Stimulated activated naive CD8-positive, alpha-beta T cell treated with anti-CD3 and anti-CD28 coated beads, Interleukin-15, Interleukin-2, amounts not matched to agents 100 U/mL and 50 U/mL, for 24 hours (primary cell): Measurements from ENCODE around the gene AATF.

Experiments used
- ATAC-seq: fragments of 150-1000 bp; cut with Tn5 transposase; one replicate; pipeline ENCODE4 v1.10.0; 2021
- DNase-seq: peaks from one replicate; pipeline ENCODE4 v3.0.0; 2021

Gene AATF

GRCh38 chr17:36983618-36984017 is 34.9 kb downstream of the AATF start:
- DNase-seq (no peak), ATAC-seq (no peak)

- ATAC-seq (no peak), DNase-seq (no peak)
These were observed 40.4 kb downstream of the AATF start for GRCh38 chr17:36989173-36989572.

- DNase-seq = no peak
- ATAC-seq = no peak
These were observed 43.9 kb downstream of the AATF start for GRCh38 chr17:36992701-36993100.

- DNase-seq = no peak
- ATAC-seq = no peak
These were observed 44.5 kb downstream of the AATF start for GRCh38 chr17:36993227-36993626.

GRCh38 chr17:36994438-36994837 is 45.7 kb downstream of the AATF start:
- no peak for DNase-seq
- no peak for ATAC-seq

GRCh38 chr17:36999471-36999870 is 50.7 kb downstream of the AATF start:
- DNase-seq (no peak), ATAC-seq (no peak)

GRCh38 chr17:37016780-37017179 is 68.0 kb downstream of the AATF start:
- ATAC-seq (no peak), DNase-seq (no peak)

- ATAC-seq = no peak
- DNase-seq = no peak
These were observed 68.7 kb downstream of the AATF start for GRCh38 chr17:37017404-37017803.

GRCh38 chr17:37019117-37019740 is 70.5 kb downstream of the AATF start:
- no peak for DNase-seq
- ATAC-seq = no peak

GRCh38 chr17:37019741-37020129 is 71.0 kb downstream of the AATF start:
- DNase-seq = no peak
- no peak for ATAC-seq

- no peak for DNase-seq
These were observed 75.5 kb downstream of the AATF start for GRCh38 chr17:37024181-37024637.

GRCh38 chr17:37025238-37025637 is 76.5 kb downstream of the AATF start:
- ATAC-seq (no peak), DNase-seq (no peak)

More at GRCh38 chr17:37024181-37024637, 75.5 kb downstream of the AATF start:
- ATAC-seq = no peak

GRCh38 chr17:37025847-37026530 is 77.2 kb downstream of the AATF start:
- DNase-seq (no peak), ATAC-seq (peak; percentile 75)

GRCh38 chr17:37026531-37026869 is 77.7 kb downstream of the AATF start:
- no peak for ATAC-seq
- no peak for DNase-seq

GRCh38 chr17:37028040-37028439 is 79.3 kb downstream of the AATF start:
- no peak for ATAC-seq
- DNase-seq = no peak

- no peak for ATAC-seq
- DNase-seq = no peak
These were observed 82.8 kb downstream of the AATF start for GRCh38 chr17:37031493-37032083.

GRCh38 chr17:37037590-37038155 is 88.9 kb downstream of the AATF start:
- ATAC-seq (no peak), DNase-seq (no peak)

- no peak for ATAC-seq
- no peak for DNase-seq
These were observed 90.5 kb downstream of the AATF start for GRCh38 chr17:37039269-37039668.

- DNase-seq (no peak), ATAC-seq (no peak)
These were observed 93.2 kb downstream of the AATF start for GRCh38 chr17:37041932-37042331.

- no peak for ATAC-seq
- no peak for DNase-seq
These were observed 94.4 kb downstream of the AATF start for GRCh38 chr17:37043201-37043600.

GRCh38 chr17:37045351-37045922 is 96.7 kb downstream of the AATF start:
- DNase-seq = no peak
- no peak for ATAC-seq

GRCh38 chr17:37047631-37048104 is 98.9 kb downstream of the AATF start:
- DNase-seq (peak; percentile 83), ATAC-seq (peak; percentile 73)

- DNase-seq (no peak), ATAC-seq (no peak)
These were observed 100.1 kb downstream of the AATF start for GRCh38 chr17:37048811-37049210.
